ENCODE measurements around the gene LMAN1L.

DNA sequence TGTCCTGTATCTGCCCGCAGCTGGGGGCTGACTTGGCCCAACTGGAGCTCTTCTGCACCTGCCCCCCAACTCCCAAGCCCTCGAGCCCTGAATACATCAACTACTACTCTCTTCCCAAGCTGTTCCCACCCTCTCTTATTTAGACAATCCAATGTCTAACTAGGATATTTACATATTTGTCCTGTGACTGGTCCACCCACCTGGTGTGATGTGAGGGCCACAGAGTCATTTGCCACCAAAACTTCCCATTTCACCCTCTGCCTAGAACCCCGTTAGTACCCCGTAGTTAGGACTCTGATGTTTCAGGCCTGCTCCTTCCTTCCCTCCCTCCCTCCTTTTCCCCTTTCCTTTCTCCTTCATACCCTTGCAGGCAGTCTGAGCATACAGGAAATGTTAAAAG, 20.2 kb downstream of the LMAN1L start:
- TF ChIP-seq CTCF (IDR thresholded peaks at IDR 0.05) (no peak), POLR2A (IDR thresholded peaks at IDR 0.05) (no peak)

All from thyroid gland (tissue), 4 donors.